A673 (cell line): ENCODE measurements around the gene BANF1. TPM values are rescaled to one million over a fixed set of nuclear protein-coding genes. Genes with fewer than 3 reads are reported as not detected.

ENCODE experiments used
- BruUV-seq: library from RNA; stranded (reverse); fragments of 400-500 nt; replicated peaks from 2 replicates; lab custom pipeline; 2021; lab: Mats Ljungman, UMichigan
- CTCF ChIA-PET: fragments of 300-600 bp; sonication (Branson Sonifier 250); formaldehyde crosslinking; loops from one replicate; lab custom pipeline; 2022; ENCODE audit warnings: antibody characterized with exemption; lab: Charles Lee
- POLR2A ChIA-PET: fragments of 300-600 bp; sonication (Branson Sonifier 250); formaldehyde crosslinking; loops from one replicate; lab custom pipeline; 2022; ENCODE audit warnings: antibody characterized with exemption; ENCODE audit not compliant: low non-redundant PET; lab: Charles Lee
- DNase-seq: peaks from one replicate; pipeline ENCODE4 v3.0.0-alpha.2; 2015; ENCODE audit warnings: low spot score
- H3K27ac ChIP-seq: fragments of 200-600 bp; sonication (generic); 2 replicates; pipeline ENCODE4 v1.5.1; 2016; ENCODE audit warnings: mixed run types, low read depth, mild to moderate bottlenecking, mixed read lengths, antibody characterized with exemption, low read length; ENCODE audit not compliant: poor library complexity, severe bottlenecking
- H3K27me3 ChIP-seq: fragments of 200-600 bp; sonication (generic); replicated peaks from 2 replicates; pipeline ENCODE4 v1.6.1; 2017; ENCODE audit warnings: mixed run types, low read depth, mild to moderate bottlenecking, mixed read lengths, antibody characterized with exemption, low read length; ENCODE audit not compliant: insufficient read depth, poor library complexity
- H3K36me3 ChIP-seq: fragments of 200-600 bp; sonication (generic); 2 replicates; pipeline ENCODE4 v1.6.1; 2016; ENCODE audit warnings: mixed run types, mild to moderate bottlenecking, mixed read lengths, antibody characterized with exemption, low read length; ENCODE audit not compliant: insufficient read depth, poor library complexity, severe bottlenecking
- H3K4me1 ChIP-seq: fragments of 200-600 bp; sonication (generic); 2 replicates; pipeline ENCODE4 v1.6.1; 2017; ENCODE audit warnings: mixed run types, mild to moderate bottlenecking, mixed read lengths, antibody characterized with exemption, low read length; ENCODE audit not compliant: insufficient read depth, poor library complexity, severe bottlenecking
- H3K4me3 ChIP-seq: fragments of 200-600 bp; sonication (generic); 2 replicates; pipeline ENCODE4 v1.5.1; 2016; ENCODE audit warnings: low read depth, mixed run types, mild to moderate bottlenecking, mixed read lengths, low read length; ENCODE audit not compliant: poor library complexity, severe bottlenecking
- H3K9me3 ChIP-seq: fragments of 200-600 bp; sonication (generic); 2 replicates; pipeline ENCODE4 v1.6.1; 2016; ENCODE audit warnings: mixed run types, low read depth, mild to moderate bottlenecking, mixed read lengths, antibody characterized with exemption, low read length; ENCODE audit not compliant: poor library complexity, severe bottlenecking
- EZH2 ChIP-seq: fragments of 200-600 bp; sonication (generic); IDR thresholded peaks from 2 replicates; pipeline ENCODE4 v1.6.1; 2017; ENCODE audit warnings: borderline replicate concordance, low read depth, mild to moderate bottlenecking, mixed read lengths, antibody characterized with exemption, low read length; ENCODE audit not compliant: poor library complexity, severe bottlenecking
- intact Hi-C: fragments of 100-400 bp; cut with micrococcal nuclease; formaldehyde crosslinking; loops from one replicate; pipeline ENCODE4 v1.10.0; 2022; ENCODE audit not compliant: unreplicated experiment
- total RNA-seq: library from RNA; stranded (reverse); gene quantifications from 2 replicates; pipeline ENCODE4 v1.2.3, GENCODE V29; 2021
- TF ChIP-seq, protein P1 (sequence below): fragments of 300-800, 200-600 bp; sonication (generic); conservative IDR thresholded peaks from 2 replicates; pipeline ENCODE4 v1.5.1; 2017; ENCODE audit warnings: low read depth, mild to moderate bottlenecking, antibody characterized with exemption, low read length, moderate library complexity, mixed read lengths

The BANF1 gene
- total RNA-seq, 1 experiment from 2014 or later, result 556 TPM

DNA sequence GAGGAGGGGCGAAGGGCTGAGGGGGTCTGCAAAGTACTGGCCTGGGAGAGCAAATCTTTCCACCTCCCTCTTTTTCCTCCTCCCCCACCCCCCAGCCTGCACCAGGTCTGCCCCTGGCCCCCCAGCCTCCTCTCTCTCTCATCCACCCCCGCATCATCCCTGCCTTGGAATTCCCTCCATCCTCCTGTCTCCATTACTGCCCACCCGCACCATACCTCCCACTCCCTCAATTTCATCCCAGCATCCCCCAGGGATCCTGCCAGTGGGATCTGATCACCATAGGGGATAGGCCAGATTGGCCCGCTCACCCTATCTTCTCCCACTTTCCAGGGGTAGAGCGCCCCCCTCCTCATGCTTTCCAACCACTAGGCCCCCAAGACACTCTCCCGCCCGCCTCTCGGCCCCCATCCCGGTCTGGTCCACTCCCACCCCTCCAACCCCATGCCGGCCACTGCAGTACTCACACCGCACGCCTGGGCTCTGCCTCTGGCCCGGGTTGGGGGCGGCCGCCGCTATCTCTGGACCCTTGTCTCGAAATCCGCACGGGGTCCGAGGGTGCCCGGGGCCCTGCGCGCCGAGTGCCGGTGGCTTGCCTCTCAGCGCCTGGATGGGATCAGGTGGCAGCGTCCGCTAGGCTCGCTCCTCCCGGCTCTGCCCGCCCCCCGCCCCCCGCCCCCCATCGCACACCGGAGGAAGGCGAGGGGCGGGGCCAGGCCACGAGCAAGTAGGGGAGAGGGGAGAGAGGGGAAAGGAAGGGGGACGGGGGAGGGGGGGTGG is 46.4 kb downstream of the BANF1 start, which contains the start of gene GAL3ST3:
Gene GAL3ST3 (minus strand): TSS at position 615 of the 777 bp plus-strand sequence. CDS start 3,746 bp downstream, outside the sequence.
- DNase-seq, result no peak

DNA sequence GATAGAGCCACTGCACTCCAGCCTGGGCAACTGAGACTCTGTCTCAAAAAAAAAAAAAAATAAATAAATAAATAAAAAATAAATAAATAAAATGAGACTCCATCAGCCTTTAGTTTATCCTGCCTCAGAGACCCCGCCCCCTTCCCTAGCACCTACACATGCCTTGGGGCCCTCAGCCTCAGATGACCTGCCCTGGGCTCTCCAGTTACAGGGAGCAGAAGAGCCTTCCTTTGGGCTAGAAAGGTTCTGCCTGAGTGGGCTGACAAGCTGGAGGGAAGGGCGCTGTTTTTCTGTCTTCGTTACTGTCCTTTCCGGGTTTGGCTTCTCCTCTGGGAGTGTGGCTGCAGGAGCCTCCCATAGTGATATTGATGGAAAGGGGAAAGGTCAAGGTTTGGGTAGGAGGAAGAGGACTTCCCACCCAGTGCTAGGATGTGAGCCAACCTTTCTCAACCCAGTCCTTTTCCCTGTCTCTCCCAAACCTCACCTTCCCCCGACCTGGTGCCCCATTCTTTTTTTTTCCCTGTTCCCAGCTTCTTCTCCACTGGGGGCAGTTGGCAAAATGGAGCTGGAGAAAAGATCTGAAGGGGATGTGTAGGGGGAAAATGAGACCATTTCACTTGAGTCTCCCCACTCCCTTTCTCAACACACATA is 48.4 kb downstream of the BANF1 start:
- H3K4me1 ChIP-seq, result peaks cover 21% of the 10 kb centered on the region
- no peak for TF ChIP-seq EZH2
- TF ChIP-seq, protein P1, sequence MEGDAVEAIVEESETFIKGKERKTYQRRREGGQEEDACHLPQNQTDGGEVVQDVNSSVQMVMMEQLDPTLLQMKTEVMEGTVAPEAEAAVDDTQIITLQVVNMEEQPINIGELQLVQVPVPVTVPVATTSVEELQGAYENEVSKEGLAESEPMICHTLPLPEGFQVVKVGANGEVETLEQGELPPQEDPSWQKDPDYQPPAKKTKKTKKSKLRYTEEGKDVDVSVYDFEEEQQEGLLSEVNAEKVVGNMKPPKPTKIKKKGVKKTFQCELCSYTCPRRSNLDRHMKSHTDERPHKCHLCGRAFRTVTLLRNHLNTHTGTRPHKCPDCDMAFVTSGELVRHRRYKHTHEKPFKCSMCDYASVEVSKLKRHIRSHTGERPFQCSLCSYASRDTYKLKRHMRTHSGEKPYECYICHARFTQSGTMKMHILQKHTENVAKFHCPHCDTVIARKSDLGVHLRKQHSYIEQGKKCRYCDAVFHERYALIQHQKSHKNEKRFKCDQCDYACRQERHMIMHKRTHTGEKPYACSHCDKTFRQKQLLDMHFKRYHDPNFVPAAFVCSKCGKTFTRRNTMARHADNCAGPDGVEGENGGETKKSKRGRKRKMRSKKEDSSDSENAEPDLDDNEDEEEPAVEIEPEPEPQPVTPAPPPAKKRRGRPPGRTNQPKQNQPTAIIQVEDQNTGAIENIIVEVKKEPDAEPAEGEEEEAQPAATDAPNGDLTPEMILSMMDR, result no peak
- CTCF ChIA-PET, result interaction anchor here (0.6 to 1.4 kb wide), 2 partner anchors 22 to 160 kb away, joined by 5 to 11 read pairs; partner anchors contain the start of gene CCDC85B
- POLR2A ChIA-PET, result interaction anchor here (0.6 kb wide), 2 partner anchors 15 to 219 kb away, joined by 3 to 5 read pairs; no protein-coding TSS in a partner anchor
- peak overlapping the region; percentile 89 for H3K27ac ChIP-seq
- intact Hi-C loops, result no loop called here
- no peaks in the 10 kb centered on the region for H3K9me3 ChIP-seq
- BruUV-seq, result no TSS peak
- peaks cover 14% of the 10 kb centered on the region for H3K36me3 ChIP-seq
- H3K27me3 ChIP-seq, result no peaks in the 10 kb centered on the region
- DNase-seq, result no peak
- H3K4me3 ChIP-seq, result peak overlapping the region; percentile 99

More for the DNA sequence above, 46.4 kb downstream of the BANF1 start, which contains the start of gene GAL3ST3:
- H3K36me3 ChIP-seq, result no peaks in the 10 kb centered on the region
- intact Hi-C loops, result no loop called here
- ChIA-PET CTCF (interaction anchor here (0.6 kb wide), 1 partner anchor 703 kb away, joined by 4 read pairs; no protein-coding TSS in a partner anchor), POLR2A (no interaction called here)
- peaks cover 22% of the 10 kb centered on the region for H3K4me1 ChIP-seq
- H3K27ac ChIP-seq, result no peak within 1 kb of the TSS
- no TSS peak for BruUV-seq
- H3K27me3 ChIP-seq, result no peaks in the 10 kb centered on the region
- H3K4me3 ChIP-seq, result peak within 1 kb of the TSS; percentile 42
- TF ChIP-seq EZH2, result no peak
- TF ChIP-seq, protein P1, result no peak
- no peaks in the 10 kb centered on the region for H3K9me3 ChIP-seq

DNA sequence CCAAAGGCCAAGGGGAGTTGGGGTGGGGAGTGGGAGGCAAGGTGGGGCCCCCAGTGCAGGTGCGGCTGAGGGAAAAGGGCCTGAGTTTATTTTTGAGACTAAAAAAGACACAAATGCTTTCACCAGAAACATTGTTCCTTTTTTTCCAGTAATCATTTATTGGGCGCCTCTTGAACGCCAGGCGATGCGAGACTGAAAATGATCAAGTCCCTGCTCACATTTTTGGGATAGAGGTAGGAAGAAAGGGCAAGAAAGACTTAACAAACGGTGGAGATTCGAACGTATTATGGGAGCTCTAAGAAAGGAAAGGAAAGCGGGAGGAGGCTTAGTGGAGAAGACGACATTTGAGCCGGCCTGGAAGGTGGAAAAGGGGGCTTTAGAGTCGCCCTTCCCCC is 49.1 kb downstream of the BANF1 start:
- DNase-seq, result no peak
- H3K4me3 ChIP-seq, result peak overlapping the region; percentile 99
- TF ChIP-seq EZH2, result no peak
- TF ChIP-seq, protein P1, result no peak
- H3K9me3 ChIP-seq, result no peaks in the 10 kb centered on the region
- no TSS peak for BruUV-seq
- intact Hi-C loops, result no loop called here
- POLR2A ChIA-PET, result interaction anchor here (0.6 kb wide), 2 partner anchors 16 to 262 kb away, joined by 3 to 5 read pairs; no protein-coding TSS in a partner anchor
- peak overlapping the region; percentile 89 for H3K27ac ChIP-seq
- H3K4me1 ChIP-seq, result peaks cover 21% of the 10 kb centered on the region
- H3K27me3 ChIP-seq, result no peaks in the 10 kb centered on the region
- H3K36me3 ChIP-seq, result peaks cover 21% of the 10 kb centered on the region
- CTCF ChIA-PET, result interaction anchor here (0.6 to 1.4 kb wide), 2 partner anchors 85 to 160 kb away, joined by 3 to 5 read pairs; partner anchors contain the start of gene CCDC85B
